Panc1 (cell line): ENCODE data around the gene EIF4E2. TPM values are rescaled to one million over a fixed set of nuclear protein-coding genes. Genes with fewer than 3 reads are reported as not detected.

Experiments
- ATAC-seq: fragments of 200-7000 bp; cut with Tn5 transposase; 2 replicates; pipeline ENCODE4 v1.9.1; 2020; ENCODE audit warnings: mild to moderate bottlenecking, moderate library complexity
- BruUV-seq: library from RNA; stranded (reverse); fragments of 400-500 nt; replicated peaks from 2 replicates; lab custom pipeline; 2021; lab: Mats Ljungman, UMichigan
- CTCF ChIA-PET: fragments of 300-600 bp; sonication (Branson Sonifier 250); formaldehyde crosslinking; loops from one replicate; lab custom pipeline; 2022; ENCODE audit warnings: antibody characterized with exemption; lab: Charles Lee
- POLR2A ChIA-PET: fragments of 300-600 bp; sonication (Branson Sonifier 250); formaldehyde crosslinking; loops from one replicate; lab custom pipeline; 2022; ENCODE audit warnings: antibody characterized with exemption; lab: Charles Lee
- DNase-seq: peaks from one replicate; pipeline ENCODE4 v3.0.0-alpha.2; 2010; ENCODE audit warnings: low read depth, low spot score
- H3K27ac ChIP-seq: 2 replicates; pipeline ENCODE4 v1.5.1; 2011; ENCODE audit warnings: mild to moderate bottlenecking, low read length, inconsistent platforms
- H3K27me3 ChIP-seq: fragments of 200-500 bp; sonication (Bioruptor generic); 2 replicates; pipeline ENCODE4 v1.6.0; 2014; ENCODE audit warnings: low read length, inconsistent platforms; ENCODE audit not compliant: control insufficient read depth, insufficient read depth
- H3K36me3 ChIP-seq: fragments of 200-500 bp; sonication (Bioruptor generic); 2 replicates; pipeline ENCODE4 v1.5.1; 2014; ENCODE audit warnings: inconsistent platforms, mild to moderate bottlenecking, low read length, moderate library complexity; ENCODE audit not compliant: control insufficient read depth, insufficient read depth
- H3K4me1 ChIP-seq: 2 replicates; pipeline ENCODE4 v1.5.1; 2011; ENCODE audit warnings: inconsistent platforms, mild to moderate bottlenecking, low read length, moderate library complexity; ENCODE audit not compliant: control insufficient read depth, insufficient read depth
- H3K4me3 ChIP-seq, 2 experiments: 2 replicates each; pipeline ENCODE4 v1.5.1; 2011 to 2012; ENCODE audit warnings: low read depth in 2 of 2, low read length in 2 of 2, mild to moderate bottlenecking in 2 of 2, inconsistent platforms in 1 of 2, moderate library complexity in 1 of 2
- H3K9me3 ChIP-seq: fragments of 200-500 bp; sonication (Bioruptor generic); 2 replicates; pipeline ENCODE4 v1.5.1; 2014; ENCODE audit warnings: low read depth, mild to moderate bottlenecking, inconsistent platforms, low read length, moderate library complexity; ENCODE audit not compliant: control insufficient read depth, insufficient read depth
- CTCF ChIP-seq: fragments of 450-650 bp; IDR thresholded peaks from 2 replicates; pipeline ENCODE4 v1.5.1; 2017; ENCODE audit warnings: mild to moderate bottlenecking
- POLR2AphosphoS5 ChIP-seq: IDR thresholded peaks from 2 replicates; pipeline ENCODE4 v1.6.1; 2012; ENCODE audit warnings: mild to moderate bottlenecking, low read depth, low read length, moderate library complexity
- REST ChIP-seq, 2 experiments: IDR thresholded peaks; 2 replicates each; pipeline ENCODE4 v1.6.1; 2011 to 2012; ENCODE audit warnings: low read depth in 2 of 2, control low read depth in 1 of 2, low read length in 1 of 2, mild to moderate bottlenecking in 1 of 2, moderate library complexity in 1 of 2; ENCODE audit not compliant: insufficient read depth in 1 of 2
- SIN3A ChIP-seq: IDR thresholded peaks from 2 replicates; pipeline ENCODE4 v1.6.1; 2012; ENCODE audit warnings: low read depth, mild to moderate bottlenecking, low read length, moderate library complexity, borderline replicate concordance; ENCODE audit not compliant: insufficient read depth
- TCF7L2 ChIP-seq: IDR thresholded peaks from 2 replicates; pipeline ENCODE4 v1.6.1; 2011; ENCODE audit warnings: mild to moderate bottlenecking, low read depth, low read length, inconsistent platforms
- in situ Hi-C: cut with HindIII; loops from 2 replicates; pipeline ENCODE4 v1.10.0; 2016; ENCODE audit warnings: low sequenced_read_pairs, low pct_unique_long_range_greater_than_20kb
- intact Hi-C: fragments of 100-400 bp; cut with micrococcal nuclease; formaldehyde crosslinking; loops from one replicate; pipeline ENCODE4 v1.10.0; 2022; ENCODE audit not compliant: unreplicated experiment
- total RNA-seq: library from RNA; stranded (reverse); gene quantifications from one replicate; pipeline ENCODE4 v1.2.1, GENCODE V29; 2021; ENCODE audit not compliant: unreplicated experiment

EIF4E2 gene
- total RNA-seq, 1 experiment from 2014 or later = 84.0 TPM

- no TSS peak for BruUV-seq
- Histone ChIP-seq H3K27me3 (no peaks in the 10 kb centered on the region), H3K27ac (no peak overlapping the region), H3K4me3 (no peak overlapping the region), H3K9me3 (no peaks in the 10 kb centered on the region; the same call in 1 of the 2 replicates), H3K4me1 (no peaks in the 10 kb centered on the region), H3K36me3 (no peaks in the 10 kb centered on the region)
- ATAC-seq (no peak), DNase-seq (no peak)
- TF ChIP-seq POLR2AphosphoS5 (no peak), SIN3A (no peak), REST (IDR thresholded peaks at IDR 0.05; ENCODE audit: insufficient read depth in 1 of 2, low read depth in 2 of 2, low read length in 1 of 2) (no peak), TCF7L2 (no peak), CTCF (no peak)
- intact Hi-C loops (no loop called here), in situ Hi-C loops (no loop called here)
- POLR2A ChIA-PET = no interaction called here
- CTCF ChIA-PET = no interaction called here
Observed at GRCh38 chr2:232533944-232534710, 16.4 kb upstream of the EIF4E2 start.

GRCh38 chr2:232534940-232535651 is 15.4 kb upstream of the EIF4E2 start:
- Histone ChIP-seq H3K9me3 (no peaks in the 10 kb centered on the region; the same call in 1 of the 2 replicates), H3K4me3 (no peak overlapping the region), H3K27ac (no peak overlapping the region), H3K27me3 (no peaks in the 10 kb centered on the region), H3K4me1 (no peaks in the 10 kb centered on the region), H3K36me3 (no peaks in the 10 kb centered on the region)
- ATAC-seq = 0 out of 2 replicates have a peak, but pooled peaks have one; percentile 27
- POLR2A ChIA-PET = no interaction called here
- in situ Hi-C loops = no loop called here
- no TSS peak for BruUV-seq
- DNase-seq = no peak
- no peak for TF ChIP-seq TCF7L2
- TF ChIP-seq REST (IDR thresholded peaks at IDR 0.05; ENCODE audit: insufficient read depth in 1 of 2, low read depth in 2 of 2, low read length in 1 of 2) = no peak
- intact Hi-C loops = no loop called here
- CTCF ChIA-PET = no interaction called here
